Tibial nerve (tissue), 4 donors: ENCODE results near the gene HOXC10. TPM values are rescaled to one million over a fixed set of nuclear protein-coding genes. Genes with fewer than 3 reads are reported as not detected.

Experiments used
- DNase-seq, 2 donors: peaks; one replicate each; pipeline ENCODE4 v3.0.0-alpha.2; 2019; ENCODE audit warnings: low spot score in 2 of 2
- H3K27ac ChIP-seq, 4 donors: fragments of 200-600 bp; sonication (generic) in 3 of 4; one replicate each; pipeline ENCODE4 v1.5.1; 2017 to 2019; ENCODE audit warnings: mild to moderate bottlenecking in 1 of 4
- H3K27me3 ChIP-seq, 2 donors: fragments of 200-600 bp; sonication (generic) in 1 of 2; one replicate each; pipeline versions ENCODE4 v1.5.1 to v1.6.0; 2017 to 2019
- H3K36me3 ChIP-seq, 3 donors: fragments of 200-600 bp; sonication (generic); one replicate each; pipeline ENCODE4 v1.5.1; 2018 to 2019
- H3K4me1 ChIP-seq, 4 donors: fragments of 200-600 bp; sonication (generic) in 3 of 4; one replicate each; pipeline ENCODE4 v1.5.1; 2017 to 2019
- H3K4me3 ChIP-seq, 4 donors: fragments of 200-600 bp; sonication (generic) in 3 of 4; one replicate each; pipeline ENCODE4 v1.5.1; 2017 to 2019; ENCODE audit warnings: mild to moderate bottlenecking in 1 of 4, moderate library complexity in 1 of 4
- H3K9me3 ChIP-seq, 4 donors: fragments of 200-600 bp; sonication (generic) in 3 of 4; one replicate each; pipeline ENCODE4 v1.5.1; 2017 to 2019
- CTCF ChIP-seq, 5 experiments: fragments of 200-600 bp in 3 of 5; fragments of 450-650 bp in 2 of 5; sonication (generic) in 3 of 5; IDR thresholded peaks; one replicate each; pipeline ENCODE4 v1.5.1; 2016 to 2019; ENCODE audit warnings: antibody characterized with exemption in 5 of 5, mild to moderate bottlenecking in 3 of 5, moderate library complexity in 2 of 5
- EP300 ChIP-seq, 2 donors: sonication (generic); formaldehyde crosslinking; IDR thresholded peaks; one replicate each; pipeline ENCODE4 v1.6.1; 2017; ENCODE audit warnings: antibody characterized with exemption in 2 of 2, mild to moderate bottlenecking in 1 of 2
- POLR2A ChIP-seq, 2 donors: fragments of 450-650 bp; IDR thresholded peaks; one replicate each; pipeline ENCODE4 v1.6.1; 2017; ENCODE audit warnings: antibody characterized with exemption in 2 of 2, mild to moderate bottlenecking in 2 of 2, moderate library complexity in 2 of 2
- WGBS, 2 donors: methylation state at CpG; one replicate each; pipeline ENCODE4 v1.1.5; 2018; 5-methylcytosine and 5-hydroxymethylcytosine counted together
- total RNA-seq, 4 donors: library from RNA; depleted of rRNA; stranded (reverse); fragments of >200 nt; gene quantifications; one replicate each; pipeline ENCODE4 v1.1.0, GENCODE V29; 2016

The HOXC10 gene
- total RNA-seq, 4 donors from 2014 or later: 1.7 to 6.1 (median 2.5) TPM

- Histone ChIP-seq H3K4me1 (peaks cover 0 to 39% (median 3%) of the 10 kb centered on the region in 4 donors), H3K9me3 (no peaks in the 10 kb centered on the region), H3K36me3 (no peaks in the 10 kb centered on the region), H3K4me3 (peak overlapping the region in 3 of 4 donors; percentile 4 to 44 (median 25)), H3K27me3 (peaks cover 0 to 100% of the 10 kb centered on the region in 2 donors), H3K27ac (peak overlapping the region in 2 of 4 donors; percentile 54 to 68)
- DNase-seq: peak; percentile 15 to 52
- WGBS, 2 donors: 3 to 5% methylated on average over 18 of the region's 18 CpGs
- no peak for TF ChIP-seq POLR2A (IDR thresholded peaks at IDR 0.05)
These were observed 19.5 kb upstream of the HOXC10 start for GRCh38 chr12:53965281-53966084.

- H3K9me3 ChIP-seq: no peaks in the 10 kb centered on the region
- H3K27me3 ChIP-seq: peaks cover 0 to 100% of the 10 kb centered on the region in 2 donors
These were observed 18.9 kb upstream of the HOXC10 start for GRCh38 chr12:53966085-53966384.

GRCh38 chr12:53966385-53967133, 18.4 kb upstream of the HOXC10 start:
- 17 to 40% methylated on average over 36 of the region's 36 CpGs for WGBS, 2 donors
- TF ChIP-seq POLR2A (IDR thresholded peaks at IDR 0.05) (no peak), EP300 (IDR thresholded peaks at IDR 0.05) (no peak), CTCF (IDR thresholded peaks at IDR 0.05) (no peak)
- no peak for DNase-seq
- Histone ChIP-seq H3K4me1 (peaks cover 0 to 29% (median 0%) of the 10 kb centered on the region in 4 donors), H3K27me3 (peaks cover 0 to 100% of the 10 kb centered on the region in 2 donors), H3K4me3 (peak overlapping the region in 3 of 4 donors; percentile 4 to 44 (median 25)), H3K36me3 (no peaks in the 10 kb centered on the region), H3K9me3 (no peaks in the 10 kb centered on the region), H3K27ac (peak overlapping the region in 2 of 4 donors; percentile 54 to 68)

More at GRCh38 chr12:53966085-53966384, 18.9 kb upstream of the HOXC10 start:
- Histone ChIP-seq H3K36me3 (no peaks in the 10 kb centered on the region), H3K27ac (peak overlapping the region in 2 of 4 donors; percentile 54 to 68), H3K4me1 (peaks cover 0 to 34% (median 2%) of the 10 kb centered on the region in 4 donors), H3K4me3 (peak overlapping the region in 3 of 4 donors; percentile 4 to 44 (median 25))
- WGBS, 2 donors: 8 to 9% methylated on average over 15 of the region's 15 CpGs
- TF ChIP-seq POLR2A (IDR thresholded peaks at IDR 0.05) (no peak), CTCF (IDR thresholded peaks at IDR 0.05) (no peak), EP300 (IDR thresholded peaks at IDR 0.05) (no peak)
- DNase-seq: no peak

GRCh38 chr12:53967421-53967925, 17.5 kb upstream of the HOXC10 start:
- 64 to 68% methylated on average over 5 of the region's 5 CpGs for WGBS, 2 donors
- H3K4me3 ChIP-seq: peak overlapping the region in 2 of 4 donors; percentile 25 to 44
- H3K9me3 ChIP-seq: no peaks in the 10 kb centered on the region
- TF ChIP-seq CTCF (IDR thresholded peaks at IDR 0.05) (no peak), EP300 (IDR thresholded peaks at IDR 0.05) (no peak), POLR2A (IDR thresholded peaks at IDR 0.05) (no peak)
- H3K36me3 ChIP-seq: no peaks in the 10 kb centered on the region
- H3K4me1 ChIP-seq: peaks cover 0 to 30% (median 0%) of the 10 kb centered on the region in 4 donors
- H3K27me3 ChIP-seq: peaks cover 0 to 100% of the 10 kb centered on the region in 2 donors
- DNase-seq: no peak
- peak overlapping the region in 2 of 4 donors; percentile 54 to 68 for H3K27ac ChIP-seq

DNA sequence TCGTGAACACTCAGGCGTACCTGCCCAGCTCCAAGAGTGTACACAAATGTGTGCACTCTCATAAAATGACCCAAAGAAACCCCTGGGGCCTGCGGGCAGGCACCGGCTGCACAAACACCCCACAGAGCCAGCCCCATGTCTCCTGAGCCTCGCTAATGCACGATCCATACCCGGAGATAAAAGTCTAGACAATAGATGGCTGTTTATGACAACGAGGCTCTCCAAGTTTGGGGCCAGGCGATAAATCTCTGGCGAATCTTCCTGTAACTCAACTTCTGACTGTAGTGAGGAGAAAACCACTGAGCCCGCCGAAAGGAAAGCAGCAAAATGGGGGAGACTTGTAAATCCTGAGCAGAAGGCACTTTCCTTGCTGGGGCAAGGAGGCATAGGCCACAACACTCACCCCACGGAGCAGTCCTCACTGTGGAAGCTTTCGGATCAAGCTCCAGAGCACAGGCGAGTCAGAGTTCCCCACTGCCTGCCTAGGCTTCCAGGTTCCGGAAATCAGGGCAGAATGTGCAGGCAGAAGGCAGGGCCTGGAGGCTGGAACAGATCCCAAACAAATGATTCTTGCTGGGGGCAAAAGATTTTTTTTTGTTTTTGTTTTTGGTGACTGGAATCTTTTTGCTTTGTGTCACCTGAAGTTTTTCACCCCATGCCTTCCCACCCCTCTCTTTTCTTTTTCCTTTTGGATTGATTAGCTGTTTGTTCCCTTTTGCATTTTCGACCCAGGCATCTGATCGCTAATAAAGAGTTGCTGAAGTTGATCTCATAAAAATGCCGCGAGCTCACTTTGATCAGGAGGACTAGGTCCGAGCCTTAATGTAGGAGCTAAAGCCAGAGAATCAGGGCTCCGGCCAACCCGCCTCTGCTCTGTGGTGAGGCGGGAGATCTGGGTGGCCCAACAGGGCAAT, 16.5 kb upstream of the HOXC10 start:
- Histone ChIP-seq H3K27me3 (peaks cover 0 to 100% of the 10 kb centered on the region in 2 donors), H3K36me3 (no peaks in the 10 kb centered on the region), H3K4me3 (no peak overlapping the region), H3K27ac (no peak overlapping the region), H3K4me1 (peaks cover 0 to 35% (median 1%) of the 10 kb centered on the region in 4 donors), H3K9me3 (no peaks in the 10 kb centered on the region)
- WGBS, 2 donors: 62 to 71% methylated on average over 24 of the region's 24 CpGs
- DNase-seq: no peak
- no peak for TF ChIP-seq POLR2A (IDR thresholded peaks at IDR 0.05)
- TF ChIP-seq CTCF (IDR thresholded peaks at IDR 0.05): no peak
- no peak for TF ChIP-seq EP300 (IDR thresholded peaks at IDR 0.05)
